AG09319 (cell line): ENCODE results near the gene HRH1.

Experiments used
- DNase-seq: peaks from one replicate; pipeline ENCODE4 v3.0.0-alpha.2; 2010; ENCODE audit warnings: low read depth; ENCODE audit errors: extremely low read depth
- CTCF ChIP-seq: IDR thresholded peaks from 2 replicates; pipeline ENCODE4 v1.5.1; 2011; ENCODE audit warnings: low read depth, mild to moderate bottlenecking, inconsistent platforms, low read length, moderate library complexity

Gene HRH1

GRCh38 chr3:11297126-11297525 is 142.8 kb downstream of the HRH1 start:
- TF ChIP-seq CTCF, result no peak
- DNase-seq, result no peak

GRCh38 chr3:11300970-11301369 is 146.7 kb downstream of the HRH1 start:
- DNase-seq, result no peak
- TF ChIP-seq CTCF, result no peak

GRCh38 chr3:11302444-11302843 is 148.2 kb downstream of the HRH1 start:
- no peak for DNase-seq
- no peak for TF ChIP-seq CTCF

- no peak for TF ChIP-seq CTCF
- DNase-seq, result no peak
These were observed 149.9 kb downstream of the HRH1 start for GRCh38 chr3:11304175-11304574.

- no peak for TF ChIP-seq CTCF
- DNase-seq, result no peak
These were observed 151.2 kb downstream of the HRH1 start for GRCh38 chr3:11305509-11305908.

GRCh38 chr3:11306817-11307589 is 152.7 kb downstream of the HRH1 start:
- no peak for TF ChIP-seq CTCF

GRCh38 chr3:11307830-11308432 is 153.6 kb downstream of the HRH1 start:
- no peak for TF ChIP-seq CTCF
- DNase-seq, result no peak

More at GRCh38 chr3:11306817-11307589, 152.7 kb downstream of the HRH1 start:
- no peak for DNase-seq
